GM12891 (cell line): ENCODE measurements around the gene DHCR7. TPM values are rescaled to one million over a fixed set of nuclear protein-coding genes. Genes with fewer than 3 reads are reported as not detected.

ENCODE experiments used
- DNase-seq: peaks from one replicate; pipeline ENCODE4 v3.0.0; 2011; ENCODE audit warnings: low spot score; ENCODE audit not compliant: insufficient read length
- FAIRE-seq: peaks from 2 replicates; lab custom pipeline; 2011; peaks lifted over from hg19 to GRCh38; lab: Jason Lieb, UNC
- PAX5 ChIP-seq: IDR thresholded peaks from 2 replicates; pipeline ENCODE4 v1.6.1; 2011; ENCODE audit warnings: low read length, moderate library complexity, mild to moderate bottlenecking; ENCODE audit not compliant: insufficient read depth, severe bottlenecking
- POLR2A ChIP-seq: IDR thresholded peaks from 2 replicates; pipeline ENCODE4 v1.6.1; 2011; ENCODE audit warnings: low read depth, low read length, control low read depth
- POLR2AphosphoS5 ChIP-seq: IDR thresholded peaks from 2 replicates; pipeline ENCODE4 v1.6.1; 2011; ENCODE audit warnings: low read depth, low read length, control low read depth
- POU2F2 ChIP-seq: IDR thresholded peaks from 2 replicates; pipeline ENCODE4 v1.6.1; 2011; ENCODE audit warnings: low read depth, mild to moderate bottlenecking, control low read depth, low read length, moderate library complexity
- SPI1 ChIP-seq: IDR thresholded peaks from 2 replicates; pipeline ENCODE4 v1.6.1; 2011; ENCODE audit warnings: low read depth, low read length, control low read depth
- TAF1 ChIP-seq: IDR thresholded peaks from 2 replicates; pipeline ENCODE4 v1.6.1; 2011; ENCODE audit warnings: low read depth, low read length, control low read depth
- polyA plus RNA-seq: library from polyadenylated mRNA; unstranded; fragments of >200 nt; gene quantifications from one replicate; pipeline ENCODE4 v1.2.1, GENCODE V29; 2012; ENCODE audit warnings: low read depth, missing spikeins, inconsistent platforms; ENCODE audit not compliant: missing spikeins

DHCR7 gene, protein sequence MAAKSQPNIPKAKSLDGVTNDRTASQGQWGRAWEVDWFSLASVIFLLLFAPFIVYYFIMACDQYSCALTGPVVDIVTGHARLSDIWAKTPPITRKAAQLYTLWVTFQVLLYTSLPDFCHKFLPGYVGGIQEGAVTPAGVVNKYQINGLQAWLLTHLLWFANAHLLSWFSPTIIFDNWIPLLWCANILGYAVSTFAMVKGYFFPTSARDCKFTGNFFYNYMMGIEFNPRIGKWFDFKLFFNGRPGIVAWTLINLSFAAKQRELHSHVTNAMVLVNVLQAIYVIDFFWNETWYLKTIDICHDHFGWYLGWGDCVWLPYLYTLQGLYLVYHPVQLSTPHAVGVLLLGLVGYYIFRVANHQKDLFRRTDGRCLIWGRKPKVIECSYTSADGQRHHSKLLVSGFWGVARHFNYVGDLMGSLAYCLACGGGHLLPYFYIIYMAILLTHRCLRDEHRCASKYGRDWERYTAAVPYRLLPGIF
- 42.5 TPM for polyA plus RNA-seq

- no peak for TF ChIP-seq PAX5
- no peak; the same call in 1 of the 2 replicates for TF ChIP-seq POLR2A
- no peak; the same call in 1 of the 2 replicates for TF ChIP-seq POU2F2
- TF ChIP-seq POLR2AphosphoS5: peak; percentile 5; the same call in 1 of the 2 replicates
- TF ChIP-seq TAF1: 0 out of 2 replicates have a peak, but pooled peaks have one; percentile 38
- no peak for TF ChIP-seq SPI1
- peak; percentile 93 for FAIRE-seq
Measured at GRCh38 chr11:71448257-71449171, at the start of gene DHCR7. DHCR7 (minus strand) TSS chr11:71448393; CDS start chr11:71444952, 3,441 bp downstream.

DNA sequence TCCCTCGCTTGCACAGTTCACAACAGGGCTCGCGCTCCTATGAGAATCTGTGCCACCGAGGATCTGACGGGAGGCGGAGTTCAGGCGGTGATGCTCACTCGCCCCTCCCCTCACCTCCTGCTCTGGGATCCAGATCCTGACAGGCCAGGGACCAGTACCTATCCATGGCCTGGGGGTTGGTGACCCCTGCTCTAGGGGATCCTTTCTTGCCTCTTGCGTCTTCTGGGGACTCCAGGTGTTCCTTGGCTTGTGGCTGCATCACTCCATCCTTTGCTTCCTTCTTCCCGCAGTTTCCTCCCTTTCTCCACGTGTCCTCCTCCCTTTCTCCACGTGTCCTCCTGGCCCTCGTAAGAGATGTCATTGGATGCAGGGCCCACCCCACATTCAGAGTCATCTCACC lies 48.2 kb upstream of the DHCR7 start:
- TF ChIP-seq TAF1 (no peak), PAX5 (no peak), POLR2AphosphoS5 (no peak), POU2F2 (no peak), POLR2A (no peak), SPI1 (no peak)
- FAIRE-seq (no peak), DNase-seq (no peak)

More at GRCh38 chr11:71448257-71449171, at the start of gene DHCR7:
- peak; percentile 98 for DNase-seq

GRCh38 chr11:71495286-71496230 lies 47.4 kb upstream of the DHCR7 start:
- DNase-seq (no peak), FAIRE-seq (peak; percentile 31)
- TF ChIP-seq POLR2A (no peak), PAX5 (no peak)

GRCh38 chr11:71491940-71492339 lies 43.7 kb upstream of the DHCR7 start:
- FAIRE-seq (no peak), DNase-seq (no peak)
- no peak for TF ChIP-seq TAF1
- no peak for TF ChIP-seq POLR2A
- no peak for TF ChIP-seq PAX5
- no peak for TF ChIP-seq POU2F2
- TF ChIP-seq POLR2AphosphoS5: no peak
- no peak for TF ChIP-seq SPI1

- no peak for TF ChIP-seq POU2F2
- TF ChIP-seq POLR2AphosphoS5: no peak
- no peak for TF ChIP-seq POLR2A
- TF ChIP-seq TAF1: no peak
- TF ChIP-seq SPI1: no peak
- no peak for TF ChIP-seq PAX5
- FAIRE-seq (no peak), DNase-seq (no peak)
Measured at GRCh38 chr11:71491531-71491930, 43.3 kb upstream of the DHCR7 start.

DNA sequence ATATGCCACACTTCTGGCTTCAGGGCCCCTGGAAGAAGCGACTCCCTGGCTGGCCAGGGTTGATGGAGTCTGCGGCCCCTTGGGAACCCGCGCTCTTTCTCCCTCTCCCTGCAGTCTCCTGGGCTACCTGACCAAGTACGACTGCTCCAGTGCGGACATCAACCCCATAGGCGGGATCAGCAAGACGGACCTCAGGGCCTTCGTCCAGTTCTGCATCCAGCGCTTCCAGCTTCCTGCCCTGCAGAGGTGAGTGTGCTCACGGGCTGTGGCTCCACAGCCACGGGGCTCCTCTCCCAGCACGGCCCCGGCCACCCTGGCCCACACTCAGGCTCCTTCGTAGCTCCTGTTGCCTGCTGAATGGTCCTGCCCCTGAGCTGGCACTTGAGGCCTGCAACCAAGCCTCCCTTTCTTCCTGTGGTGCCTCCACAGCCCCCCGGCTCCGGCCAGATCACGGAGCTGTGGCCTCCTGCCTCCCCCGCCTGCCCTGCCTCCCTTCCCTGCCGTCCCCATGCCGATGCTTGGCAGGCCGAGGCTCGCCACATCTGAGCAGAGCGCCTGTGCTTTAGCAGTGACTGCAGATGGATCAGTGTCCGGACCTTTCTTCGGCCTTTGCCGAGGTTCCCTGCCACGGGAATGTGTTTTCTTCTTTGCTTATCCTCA lies 42.7 kb upstream of the DHCR7 start:
- FAIRE-seq: no peak
- DNase-seq: no peak
- TF ChIP-seq SPI1 (no peak), POU2F2 (no peak), POLR2AphosphoS5 (no peak), POLR2A (no peak), PAX5 (no peak), TAF1 (no peak)

DNA sequence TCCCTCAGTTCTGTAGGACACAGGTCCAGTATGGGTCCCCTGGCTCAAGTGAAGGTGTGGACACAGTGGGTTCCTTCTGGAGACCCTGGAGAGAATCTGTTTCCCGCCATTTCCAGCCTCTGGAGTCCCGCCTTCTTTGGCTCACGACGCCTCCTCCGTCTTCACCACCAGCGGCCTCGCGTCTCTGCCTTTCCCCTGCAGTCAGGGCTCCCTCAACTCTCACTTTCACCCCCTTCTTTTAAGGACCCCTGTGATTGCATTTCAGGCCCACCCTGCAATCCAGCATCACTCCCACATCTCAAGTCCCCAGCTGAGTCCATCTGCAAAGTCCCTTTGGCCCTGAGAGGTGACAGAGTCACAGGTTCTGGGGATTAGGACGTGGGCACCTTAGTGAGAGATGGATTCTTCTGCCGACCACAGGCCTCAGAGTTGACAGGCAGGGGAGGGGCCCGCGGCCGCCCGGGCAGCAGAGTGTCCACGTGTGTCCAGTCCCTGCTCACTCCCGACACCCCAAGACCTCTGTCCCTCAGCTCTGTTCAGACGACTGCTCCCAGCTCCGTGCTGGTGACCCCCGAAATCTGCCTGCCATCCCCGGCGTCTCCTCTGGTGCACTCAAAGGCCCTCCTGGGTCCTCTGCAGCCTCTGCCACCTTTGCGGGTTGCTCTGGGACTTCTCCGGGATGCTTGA lies 42.0 kb upstream of the DHCR7 start:
- no peak for TF ChIP-seq POU2F2
- TF ChIP-seq SPI1: no peak
- no peak for TF ChIP-seq POLR2A
- no peak for TF ChIP-seq PAX5
- DNase-seq (no peak), FAIRE-seq (no peak)

DNA sequence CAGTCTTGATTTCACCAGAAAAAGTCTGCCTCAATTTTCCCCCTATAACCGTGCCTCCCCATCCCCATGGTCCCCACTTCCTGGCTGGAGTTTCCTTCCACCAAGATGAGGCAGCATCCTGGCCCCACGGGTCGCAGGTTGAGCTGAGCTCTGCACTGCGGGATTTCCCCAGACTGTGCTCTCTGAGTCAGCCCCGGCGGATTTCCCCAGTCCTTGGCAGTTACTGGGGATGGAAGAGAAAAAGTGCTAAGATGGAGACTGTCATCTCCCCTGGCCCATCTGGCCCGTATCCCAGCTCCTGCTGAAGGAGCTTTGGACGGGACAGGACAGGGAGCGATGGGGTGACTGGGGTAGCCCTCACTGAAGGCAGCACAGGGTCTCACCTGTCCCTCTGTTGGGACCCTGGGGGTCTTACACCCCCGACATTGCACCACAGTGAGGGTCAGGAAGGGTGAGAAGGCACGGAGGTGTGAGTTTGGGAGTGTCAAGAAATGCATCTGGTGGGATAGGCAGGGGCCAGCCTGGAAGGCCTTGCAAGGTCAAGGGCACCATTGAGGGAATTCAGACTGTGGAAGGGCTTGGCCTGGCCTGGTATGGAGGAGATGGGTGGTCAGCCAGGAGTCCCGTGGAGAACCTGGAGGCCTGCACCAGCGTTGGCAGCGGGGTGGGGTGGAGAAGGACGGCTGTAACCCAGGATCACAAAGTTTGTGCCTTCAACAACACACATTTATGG lies 41.3 kb upstream of the DHCR7 start:
- DNase-seq: peak; percentile 49
- no peak for TF ChIP-seq POLR2AphosphoS5
- peak; percentile 22; the same call in 1 of the 2 replicates for TF ChIP-seq SPI1
- FAIRE-seq: no peak
